Tibial nerve (tissue), 4 donors: ENCODE results near the gene NFIA. TPM values are rescaled to one million over a fixed set of nuclear protein-coding genes. Genes with fewer than 3 reads are reported as not detected.

Experiments
- DNase-seq, 2 donors: peaks; one replicate each; pipeline ENCODE4 v3.0.0-alpha.2; 2019; ENCODE audit warnings: low spot score in 2 of 2
- H3K27ac ChIP-seq, 4 donors: fragments of 200-600 bp; sonication (generic) in 3 of 4; one replicate each; pipeline ENCODE4 v1.5.1; 2017 to 2019; ENCODE audit warnings: mild to moderate bottlenecking in 1 of 4
- H3K27me3 ChIP-seq, 2 donors: fragments of 200-600 bp; sonication (generic) in 1 of 2; one replicate each; pipeline versions ENCODE4 v1.5.1 to v1.6.0; 2017 to 2019
- H3K36me3 ChIP-seq, 3 donors: fragments of 200-600 bp; sonication (generic); one replicate each; pipeline ENCODE4 v1.5.1; 2018 to 2019
- H3K4me1 ChIP-seq, 4 donors: fragments of 200-600 bp; sonication (generic) in 3 of 4; one replicate each; pipeline ENCODE4 v1.5.1; 2017 to 2019
- H3K4me3 ChIP-seq, 4 donors: fragments of 200-600 bp; sonication (generic) in 3 of 4; one replicate each; pipeline ENCODE4 v1.5.1; 2017 to 2019; ENCODE audit warnings: mild to moderate bottlenecking in 1 of 4, moderate library complexity in 1 of 4
- H3K9me3 ChIP-seq, 4 donors: fragments of 200-600 bp; sonication (generic) in 3 of 4; one replicate each; pipeline ENCODE4 v1.5.1; 2017 to 2019
- EP300 ChIP-seq, 2 donors: sonication (generic); formaldehyde crosslinking; IDR thresholded peaks; one replicate each; pipeline ENCODE4 v1.6.1; 2017; ENCODE audit warnings: antibody characterized with exemption in 2 of 2, mild to moderate bottlenecking in 1 of 2
- POLR2A ChIP-seq, 2 donors: fragments of 450-650 bp; IDR thresholded peaks; one replicate each; pipeline ENCODE4 v1.6.1; 2017; ENCODE audit warnings: antibody characterized with exemption in 2 of 2, mild to moderate bottlenecking in 2 of 2, moderate library complexity in 2 of 2
- WGBS, 2 donors: methylation state at CpG; one replicate each; pipeline ENCODE4 v1.1.5; 2018; 5-methylcytosine and 5-hydroxymethylcytosine counted together
- total RNA-seq, 4 donors: library from RNA; depleted of rRNA; stranded (reverse); fragments of >200 nt; gene quantifications; one replicate each; pipeline ENCODE4 v1.1.0, GENCODE V29; 2016
- TF ChIP-seq, protein P1 (sequence below), 5 experiments: fragments of 200-600 bp in 3 of 5; fragments of 450-650 bp in 2 of 5; sonication (generic) in 3 of 5; IDR thresholded peaks; one replicate each; pipeline ENCODE4 v1.5.1; 2016 to 2019; ENCODE audit warnings: antibody characterized with exemption in 5 of 5, mild to moderate bottlenecking in 3 of 5, moderate library complexity in 2 of 5

The NFIA gene
- total RNA-seq, 4 donors from 2014 or later: 71.2 to 81.4 (median 75.7) TPM

DNA sequence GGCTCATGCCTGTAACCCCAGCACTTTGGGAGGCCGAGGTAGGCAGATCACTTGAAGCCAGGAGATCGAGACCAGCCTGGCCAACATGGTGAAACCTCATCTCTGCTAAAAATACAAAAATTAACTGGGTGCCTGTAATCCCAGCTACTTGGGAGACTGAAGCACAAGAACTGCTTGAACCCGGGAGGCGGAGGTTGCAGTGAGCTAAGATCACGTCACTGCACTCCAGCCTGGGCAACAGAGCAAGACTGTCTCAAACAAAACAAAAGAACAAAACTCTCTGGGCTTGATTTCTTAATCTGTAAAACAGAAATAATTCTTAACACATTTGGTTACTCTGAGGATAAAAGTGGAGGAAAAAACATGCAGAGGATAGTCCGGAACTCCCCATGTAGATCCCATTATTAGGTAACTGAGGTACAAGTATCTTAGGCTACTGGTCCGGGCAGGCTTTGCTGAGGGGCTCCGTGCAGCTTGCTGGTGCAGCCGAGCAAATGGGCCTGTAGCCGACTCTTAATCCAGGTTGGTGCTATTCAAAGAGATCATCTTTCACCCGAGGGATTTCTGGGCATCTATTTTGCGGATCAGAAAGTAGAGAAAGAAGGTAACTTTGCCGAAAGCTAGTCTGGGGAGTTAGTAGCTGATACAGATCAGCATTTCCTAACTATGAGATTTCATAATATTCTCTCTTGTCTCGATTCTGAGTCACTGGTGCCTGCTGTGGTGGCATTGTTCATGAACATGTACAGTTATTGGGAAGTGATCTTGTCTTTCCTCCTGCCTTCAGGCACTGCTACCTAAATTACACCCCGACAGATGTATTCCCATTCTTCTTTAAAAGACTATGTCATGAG is 56.8 kb downstream of the NFIA start:
- H3K9me3 ChIP-seq: no peaks in the 10 kb centered on the region
- TF ChIP-seq EP300 (IDR thresholded peaks at IDR 0.05): peak in 1 of 2 donors; percentile 15
- no peak for TF ChIP-seq POLR2A (IDR thresholded peaks at IDR 0.05)
- peak overlapping the region in 1 of 4 donors; percentile 9 for H3K4me3 ChIP-seq
- H3K36me3 ChIP-seq: no peaks in the 10 kb centered on the region
- WGBS, 2 donors: 64 to 69% methylated on average over 15 of the region's 15 CpGs
- DNase-seq: no peak
- H3K4me1 ChIP-seq: peaks cover 0 to 72% (median 34%) of the 10 kb centered on the region in 4 donors
- no peaks in the 10 kb centered on the region for H3K27me3 ChIP-seq
- peak overlapping the region in 1 of 4 donors; percentile 60 for H3K27ac ChIP-seq

DNA sequence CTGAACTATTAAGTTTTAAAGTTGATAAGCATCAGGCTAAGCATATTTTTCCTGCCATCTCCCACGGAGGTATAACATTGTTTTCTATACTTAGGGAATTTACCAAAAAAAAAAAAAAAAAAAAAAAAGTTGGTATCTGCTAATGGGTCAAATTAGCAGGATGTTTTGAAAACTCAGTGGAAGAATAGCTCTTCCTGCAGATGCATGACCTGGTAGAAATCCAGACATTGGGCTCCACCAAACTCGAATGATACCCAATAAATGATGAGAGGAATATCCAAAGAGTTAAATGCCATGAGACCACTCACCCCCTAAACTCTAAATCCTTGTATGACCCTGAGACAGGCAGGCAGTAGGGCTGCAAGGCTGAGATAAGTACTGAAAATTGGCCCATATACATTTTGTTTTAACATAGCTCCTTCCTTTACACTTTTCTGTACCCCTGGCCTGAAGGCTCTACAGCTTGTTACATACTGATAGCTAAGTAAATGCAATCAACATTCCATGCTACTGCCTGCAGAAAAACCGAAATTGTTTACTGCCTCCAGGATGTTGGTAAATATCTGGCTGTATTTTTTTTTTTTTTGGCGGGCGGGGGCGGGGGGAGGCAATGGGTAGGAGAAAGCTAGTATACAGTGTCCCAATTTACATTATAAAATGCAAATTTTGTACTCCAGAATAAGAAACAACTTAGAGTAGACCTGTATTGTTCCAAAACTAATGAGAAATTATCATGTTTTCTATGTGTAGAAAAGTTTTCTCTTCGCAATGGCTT is 57.6 kb downstream of the NFIA start:
- no peaks in the 10 kb centered on the region for H3K9me3 ChIP-seq
- no peaks in the 10 kb centered on the region for H3K36me3 ChIP-seq
- H3K4me1 ChIP-seq: peaks cover 0 to 68% (median 34%) of the 10 kb centered on the region in 4 donors
- TF ChIP-seq EP300 (IDR thresholded peaks at IDR 0.05): no peak
- TF ChIP-seq, protein P1, sequence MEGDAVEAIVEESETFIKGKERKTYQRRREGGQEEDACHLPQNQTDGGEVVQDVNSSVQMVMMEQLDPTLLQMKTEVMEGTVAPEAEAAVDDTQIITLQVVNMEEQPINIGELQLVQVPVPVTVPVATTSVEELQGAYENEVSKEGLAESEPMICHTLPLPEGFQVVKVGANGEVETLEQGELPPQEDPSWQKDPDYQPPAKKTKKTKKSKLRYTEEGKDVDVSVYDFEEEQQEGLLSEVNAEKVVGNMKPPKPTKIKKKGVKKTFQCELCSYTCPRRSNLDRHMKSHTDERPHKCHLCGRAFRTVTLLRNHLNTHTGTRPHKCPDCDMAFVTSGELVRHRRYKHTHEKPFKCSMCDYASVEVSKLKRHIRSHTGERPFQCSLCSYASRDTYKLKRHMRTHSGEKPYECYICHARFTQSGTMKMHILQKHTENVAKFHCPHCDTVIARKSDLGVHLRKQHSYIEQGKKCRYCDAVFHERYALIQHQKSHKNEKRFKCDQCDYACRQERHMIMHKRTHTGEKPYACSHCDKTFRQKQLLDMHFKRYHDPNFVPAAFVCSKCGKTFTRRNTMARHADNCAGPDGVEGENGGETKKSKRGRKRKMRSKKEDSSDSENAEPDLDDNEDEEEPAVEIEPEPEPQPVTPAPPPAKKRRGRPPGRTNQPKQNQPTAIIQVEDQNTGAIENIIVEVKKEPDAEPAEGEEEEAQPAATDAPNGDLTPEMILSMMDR (IDR thresholded peaks at IDR 0.05): no peak
- no peak for TF ChIP-seq POLR2A (IDR thresholded peaks at IDR 0.05)
- 71 to 72% methylated on average over 7 of the region's 7 CpGs for WGBS, 2 donors
- H3K4me3 ChIP-seq: no peak overlapping the region
- peak overlapping the region in 1 of 4 donors; percentile 70 for H3K27ac ChIP-seq
- DNase-seq: no peak
- H3K27me3 ChIP-seq: no peaks in the 10 kb centered on the region

DNA sequence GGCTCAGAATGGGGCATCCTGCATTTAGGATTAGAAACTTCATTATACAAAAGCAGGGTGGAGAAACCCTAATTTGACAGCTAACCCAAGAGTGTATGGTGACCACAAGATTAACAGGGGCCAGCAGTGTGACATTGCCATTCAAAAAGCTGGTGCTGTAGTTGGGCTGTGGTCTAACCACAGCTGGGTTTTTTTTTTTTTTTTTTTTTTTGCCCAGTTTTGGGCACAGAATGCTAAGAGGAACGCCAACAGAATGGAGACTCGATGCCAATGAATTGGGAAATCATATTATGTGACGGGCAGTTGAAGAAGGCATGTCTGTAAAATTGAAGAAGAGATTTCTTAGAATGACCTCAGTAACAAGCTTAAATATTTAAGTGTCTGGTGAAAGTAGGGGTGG is 58.4 kb downstream of the NFIA start:
- peak overlapping the region in 2 of 4 donors; percentile 5 to 70 for H3K27ac ChIP-seq
- H3K36me3 ChIP-seq: no peaks in the 10 kb centered on the region
- WGBS, 2 donors: 38 to 49% methylated on average over 3 of the region's 3 CpGs
- TF ChIP-seq POLR2A (IDR thresholded peaks at IDR 0.05) (no peak), EP300 (IDR thresholded peaks at IDR 0.05) (no peak)
- TF ChIP-seq, protein P1 (IDR thresholded peaks at IDR 0.05): no peak
- no peaks in the 10 kb centered on the region for H3K9me3 ChIP-seq
- no peak overlapping the region for H3K4me3 ChIP-seq
- no peaks in the 10 kb centered on the region for H3K27me3 ChIP-seq
- no peak for DNase-seq
- H3K4me1 ChIP-seq: peaks cover 0 to 66% (median 34%) of the 10 kb centered on the region in 4 donors

DNA sequence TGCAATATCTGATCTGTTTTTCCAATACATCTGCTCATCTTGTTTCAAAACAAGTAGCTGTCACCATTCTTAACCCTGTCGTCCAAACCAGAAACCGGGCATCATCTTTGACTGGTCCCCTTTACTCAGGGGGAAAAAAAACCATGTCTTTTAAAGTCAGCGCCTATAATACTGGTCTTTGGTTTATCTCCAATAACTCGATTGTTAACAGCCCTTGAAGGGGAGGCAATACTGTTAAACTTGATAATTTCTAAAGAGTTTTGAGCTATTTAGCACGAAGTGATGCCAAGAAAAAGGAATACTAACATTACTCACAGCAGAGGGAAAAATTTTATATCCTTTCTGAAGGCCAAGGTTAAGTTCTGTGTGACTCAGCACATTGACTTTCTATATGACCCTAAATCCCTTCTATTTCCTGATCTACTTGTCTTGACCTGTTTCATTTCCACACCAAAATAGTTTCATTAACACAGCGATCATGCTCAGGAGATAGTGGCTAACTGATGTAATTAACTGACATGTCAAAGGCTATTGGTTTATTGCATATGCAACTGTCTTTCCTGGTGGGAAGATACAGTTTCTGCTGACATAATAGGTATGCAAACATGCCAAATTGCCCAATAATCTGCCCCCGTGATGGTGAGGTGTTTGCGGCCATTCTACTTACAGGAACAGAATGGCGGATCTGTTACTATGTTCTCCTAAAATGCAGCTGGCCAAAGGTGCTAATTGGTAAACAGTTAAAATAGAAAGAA is 59.1 kb downstream of the NFIA start:
- no peaks in the 10 kb centered on the region for H3K36me3 ChIP-seq
- peaks cover 0 to 61% (median 32%) of the 10 kb centered on the region in 4 donors for H3K4me1 ChIP-seq
- H3K4me3 ChIP-seq: no peak overlapping the region
- DNase-seq: no peak
- H3K9me3 ChIP-seq: no peaks in the 10 kb centered on the region
- H3K27ac ChIP-seq: peak overlapping the region in 2 of 4 donors; percentile 5 to 70
- H3K27me3 ChIP-seq: no peaks in the 10 kb centered on the region
- no peak for TF ChIP-seq POLR2A (IDR thresholded peaks at IDR 0.05)
- TF ChIP-seq EP300 (IDR thresholded peaks at IDR 0.05): peak in 1 of 2 donors; percentile 8
- WGBS, 2 donors: 45 to 51% methylated on average over 9 of the region's 9 CpGs

DNA sequence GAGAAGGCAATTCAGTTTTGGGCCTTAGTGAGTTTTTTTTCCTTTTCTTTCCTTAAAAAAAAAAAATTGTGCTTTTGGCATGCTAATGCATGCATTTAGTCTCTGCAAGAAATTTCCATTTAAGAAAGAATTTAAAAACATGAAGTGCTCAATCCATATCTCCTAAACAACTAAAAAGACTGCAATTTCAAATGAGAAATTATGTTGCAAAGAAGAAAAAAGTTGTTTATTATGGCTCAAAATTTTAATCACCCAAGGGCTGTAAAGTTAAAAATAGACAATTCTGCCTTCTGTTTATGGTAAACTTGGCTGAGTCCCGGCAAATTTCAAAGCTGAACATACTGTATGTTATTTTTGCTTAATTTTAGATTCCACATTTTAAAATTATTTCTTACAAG is 59.7 kb downstream of the NFIA start:
- Histone ChIP-seq H3K36me3 (no peaks in the 10 kb centered on the region), H3K4me1 (peaks cover 0 to 61% (median 32%) of the 10 kb centered on the region in 4 donors), H3K9me3 (no peaks in the 10 kb centered on the region), H3K4me3 (no peak overlapping the region), H3K27me3 (no peaks in the 10 kb centered on the region), H3K27ac (peak overlapping the region in 1 of 4 donors; percentile 57)
- TF ChIP-seq, protein P1 (IDR thresholded peaks at IDR 0.05): no peak
- TF ChIP-seq EP300 (IDR thresholded peaks at IDR 0.05): no peak
- TF ChIP-seq POLR2A (IDR thresholded peaks at IDR 0.05): no peak
- WGBS, 2 donors: 25 to 37% methylated on average over 1 of the region's 1 CpG
- DNase-seq: no peak
